Measurements from ENCODE around the gene STX3.

STX3 gene

GRCh38 chr11:59754859-59755700, at the start of gene STX3:
Gene STX3 (plus strand): TSS chr11:59755376. CDS start chr11:59755606, 230 bp downstream.
- DNase-seq (ENCODE audit: low read depth in 2 of 2) = peak; percentile 31 to 69

- DNase-seq (ENCODE audit: low read depth in 2 of 2) = no peak
These were observed 48.5 kb upstream of the STX3 start for GRCh38 chr11:59706518-59707285.

- no peak for DNase-seq (ENCODE audit: low read depth in 2 of 2)
These were observed 47.8 kb upstream of the STX3 start for GRCh38 chr11:59707371-59707770.

- DNase-seq (ENCODE audit: low read depth in 2 of 2) = no peak
These were observed 46.6 kb upstream of the STX3 start for GRCh38 chr11:59708537-59708936.

GRCh38 chr11:59710136-59710847, 44.9 kb upstream of the STX3 start:
- DNase-seq (ENCODE audit: low read depth in 2 of 2) = no peak

GRCh38 chr11:59713745-59714144, 41.4 kb upstream of the STX3 start, which contains the start of gene OR10V1:
Gene OR10V1 (minus strand): TSS chr11:59713845. CDS start chr11:59713845, 0 bp downstream.
- DNase-seq (ENCODE audit: low read depth in 2 of 2) = no peak

DNA sequence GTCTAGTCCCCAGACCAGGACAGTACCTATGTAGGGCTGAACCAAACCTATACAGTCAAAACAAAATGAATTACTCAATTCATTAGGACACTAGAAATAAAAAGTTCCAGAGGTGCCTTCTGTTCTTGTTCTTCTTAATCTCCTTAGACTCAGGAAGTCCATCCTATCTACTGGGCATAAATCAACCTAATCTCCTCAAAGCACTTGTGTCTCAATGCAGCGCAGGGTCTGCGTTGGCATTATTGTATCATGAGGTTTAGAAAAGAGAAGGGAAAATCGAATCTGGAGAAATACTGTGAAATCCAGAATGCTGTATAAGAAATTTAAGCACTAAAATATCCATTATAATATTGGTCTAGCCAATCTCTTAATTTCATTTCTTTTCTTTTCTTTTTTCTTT, 39.1 kb upstream of the STX3 start:
- no peak for DNase-seq (ENCODE audit: low read depth in 2 of 2)

GRCh38 chr11:59719556-59719955, 35.6 kb upstream of the STX3 start:
- DNase-seq (ENCODE audit: low read depth in 2 of 2) = no peak

- DNase-seq (ENCODE audit: low read depth in 2 of 2) = no peak
These were observed 31.1 kb upstream of the STX3 start for GRCh38 chr11:59724066-59724465.

- DNase-seq (ENCODE audit: low read depth in 2 of 2) = no peak
These were observed 27.8 kb upstream of the STX3 start for GRCh38 chr11:59727426-59727825.

- DNase-seq (ENCODE audit: low read depth in 2 of 2) = no peak
These were observed 27.0 kb upstream of the STX3 start for GRCh38 chr11:59728154-59728553.

DNA sequence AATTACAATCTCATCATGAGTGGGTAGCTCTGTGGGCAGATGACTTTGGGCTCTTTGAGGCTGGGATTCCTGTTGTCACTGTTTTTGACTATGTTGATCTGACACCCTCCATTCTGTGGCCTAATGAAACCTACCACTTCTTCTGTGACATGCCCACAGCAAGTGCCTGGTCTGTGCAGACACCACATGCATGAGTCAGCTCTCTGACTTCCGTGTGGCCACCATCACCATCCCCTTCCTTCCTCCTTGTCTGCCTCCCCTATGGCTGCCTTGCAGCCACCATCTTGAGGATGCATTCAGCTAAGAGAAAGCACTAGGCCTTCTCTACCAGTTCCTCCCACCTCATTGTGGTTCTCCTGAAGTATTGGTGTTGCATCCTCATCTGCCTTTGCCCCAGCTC, 26.3 kb upstream of the STX3 start:
- DNase-seq (ENCODE audit: low read depth in 2 of 2) = peak in 1 of 2 donors; percentile 8

GRCh38 chr11:59729834-59730233, 25.3 kb upstream of the STX3 start:
- no peak for DNase-seq (ENCODE audit: low read depth in 2 of 2)

GRCh38 chr11:59730896-59731565, 24.1 kb upstream of the STX3 start:
- DNase-seq (ENCODE audit: low read depth in 2 of 2) = no peak

DNA sequence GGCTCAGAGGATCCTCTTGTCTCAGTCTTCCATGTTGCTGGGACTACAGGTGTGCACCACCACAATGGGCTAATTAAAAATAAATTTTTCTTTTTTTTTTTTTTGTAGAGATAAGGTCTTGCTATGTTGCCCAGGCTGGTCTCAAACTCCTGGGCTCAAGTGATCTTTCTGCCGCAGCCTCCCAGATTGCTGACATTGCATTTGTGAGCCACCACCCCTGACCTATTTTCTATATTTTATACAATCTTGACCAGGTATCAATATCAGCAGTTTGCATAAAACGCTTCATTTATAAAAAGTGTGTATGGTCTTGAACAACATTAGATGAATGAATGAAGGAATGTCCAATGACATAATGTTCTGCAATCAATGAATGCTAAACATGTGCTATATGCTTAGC, 9.1 kb upstream of the STX3 start:
- no peak for DNase-seq (ENCODE audit: low read depth in 2 of 2)

DNA sequence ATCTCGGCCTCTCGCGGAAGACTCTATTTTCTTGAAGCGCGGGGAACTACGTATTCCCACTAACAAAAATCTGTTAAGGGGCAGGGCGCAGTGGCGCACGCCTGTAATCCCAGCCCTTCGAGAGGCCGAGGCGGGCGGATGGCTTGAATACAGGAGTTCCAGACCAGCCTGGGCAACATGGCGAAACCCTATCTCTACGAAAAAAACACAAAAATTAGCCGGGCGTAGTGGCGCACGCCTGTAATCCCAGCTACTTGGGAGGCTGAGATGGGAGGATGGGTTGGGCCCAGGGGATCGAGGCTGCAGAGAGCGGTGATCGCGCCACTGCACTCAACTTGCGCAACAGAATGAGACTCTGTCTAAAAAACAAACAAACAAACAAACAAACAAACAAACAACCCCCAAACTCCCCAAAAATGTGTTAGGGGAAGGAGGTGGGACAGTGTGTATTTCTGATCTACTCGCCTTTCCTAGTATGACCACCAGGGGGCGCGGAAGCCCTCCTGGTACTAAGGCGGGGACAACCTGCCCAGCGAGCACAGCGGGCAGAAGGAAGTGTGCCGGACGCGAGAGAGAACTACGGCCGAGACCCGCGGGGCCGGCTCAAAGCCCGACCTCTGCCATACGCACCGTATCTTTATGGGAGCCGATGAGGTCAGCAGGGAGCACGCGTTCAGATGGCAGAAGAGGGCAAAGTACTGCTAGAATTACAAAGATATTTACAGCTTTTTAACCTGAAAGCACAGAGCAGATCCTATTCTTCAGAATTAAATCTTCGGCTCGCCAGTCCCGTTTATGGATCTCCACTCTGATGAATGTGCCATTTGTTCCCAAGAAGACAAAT, 1.3 kb upstream of the STX3 start:
- peak; percentile 63 to 69 for DNase-seq (ENCODE audit: low read depth in 2 of 2)

GRCh38 chr11:59754494-59754858, 700 bp upstream of the STX3 start:
- no peak for DNase-seq (ENCODE audit: low read depth in 2 of 2)

DNA sequence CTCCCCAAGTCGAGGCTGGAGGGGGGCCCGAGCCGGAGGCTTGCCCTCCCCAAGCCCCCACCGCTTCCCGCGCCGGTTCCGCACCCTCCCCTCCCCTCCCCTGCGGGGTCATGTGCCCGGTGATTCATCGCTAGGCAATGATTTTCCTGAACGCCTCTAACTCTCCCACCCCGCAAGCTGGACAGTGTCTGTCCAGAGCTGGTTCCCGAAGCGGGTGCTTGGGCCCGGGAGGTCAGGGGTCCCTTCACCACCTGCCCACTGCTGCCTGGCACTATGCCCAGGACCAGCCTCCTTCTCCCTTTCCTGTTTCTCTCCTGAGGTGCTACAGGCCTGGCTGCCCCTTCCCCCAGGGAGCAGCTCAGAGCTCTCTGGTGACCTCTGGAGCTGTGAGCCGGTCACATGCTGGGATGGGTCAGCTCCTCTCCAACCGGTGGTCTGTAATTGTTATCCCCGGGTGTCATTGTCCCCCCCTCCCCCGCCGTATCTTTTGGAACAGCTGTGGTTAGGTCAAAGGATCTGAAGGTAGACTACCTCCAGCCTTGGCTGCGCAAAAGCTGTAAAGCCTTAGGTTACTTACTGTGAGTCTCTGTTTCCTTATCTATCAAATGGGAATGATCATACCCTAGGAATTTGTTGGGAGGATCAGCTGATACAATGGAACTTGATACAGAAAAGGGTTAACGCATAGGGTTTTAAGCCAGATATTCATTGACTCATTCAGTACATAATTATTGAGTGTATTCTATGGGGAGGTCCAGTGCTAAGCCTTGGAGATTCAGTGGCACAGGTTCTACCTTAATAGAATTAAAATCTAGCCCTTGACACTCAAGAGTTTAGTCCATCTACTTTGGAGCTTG, 753 bp downstream of the STX3 start:
- peak; percentile 30 to 47 for DNase-seq (ENCODE audit: low read depth in 2 of 2)

- no peak for DNase-seq (ENCODE audit: low read depth in 2 of 2)
These were observed 1.3 kb downstream of the STX3 start for GRCh38 chr11:59756558-59756840.

DNA sequence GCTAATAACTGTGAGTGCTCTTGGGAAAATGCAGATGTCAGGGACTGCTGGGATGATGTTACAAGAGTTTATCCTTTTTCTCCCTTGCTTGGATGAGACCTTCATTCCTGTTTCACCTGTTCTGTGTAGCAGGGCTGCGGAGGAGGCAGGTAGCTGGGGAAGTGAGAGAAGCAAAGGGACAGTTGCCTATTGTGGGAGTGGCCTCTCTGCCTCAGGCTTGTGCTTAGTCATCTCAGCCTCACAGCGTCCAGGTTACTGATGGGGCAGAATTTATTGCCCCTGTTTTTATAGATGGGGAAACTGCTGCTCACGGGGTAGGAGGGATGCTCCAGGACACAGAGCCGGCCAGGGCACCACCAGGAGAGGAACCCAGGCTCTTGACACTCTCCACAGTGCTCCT, 1.7 kb downstream of the STX3 start:
- DNase-seq (ENCODE audit: low read depth in 2 of 2) = no peak
